K562 (cell line): ENCODE measurements around the gene FBXO33.

Experiments used
- ASH1L ChIP-seq: fragments of 450-650 bp; IDR thresholded peaks from 2 replicates; pipeline ENCODE4 v1.6.1; 2018; ENCODE audit warnings: borderline replicate concordance, mild to moderate bottlenecking, low read depth; ENCODE audit not compliant: partially characterized antibody
- GATAD2B ChIP-seq: fragments of 450-650 bp; IDR thresholded peaks from 2 replicates; pipeline ENCODE4 v1.6.1; 2017; ENCODE audit warnings: mild to moderate bottlenecking, borderline replicate concordance
- SMARCA5 ChIP-seq: fragments of 450-650 bp; IDR thresholded peaks from 2 replicates; pipeline ENCODE4 v1.6.1; 2016
- SP1 ChIP-seq: sonication (generic); formaldehyde crosslinking; IDR thresholded peaks from 2 replicates; pipeline ENCODE4 v1.8.1; 2022; ENCODE audit warnings: mild to moderate bottlenecking, missing genetic modification reagents
- ZBTB26 ChIP-seq: fragments of 450-650 bp; formaldehyde crosslinking; IDR thresholded peaks from 2 replicates; pipeline ENCODE4 v1.4.0; 2022; ENCODE audit warnings: missing genetic modification characterization
- ZNF143 ChIP-seq: sonication (generic); formaldehyde crosslinking; IDR thresholded peaks from 2 replicates; pipeline ENCODE4 v1.9.0; 2022; ENCODE audit warnings: mild to moderate bottlenecking, missing genetic modification reagents
- ZNF398 ChIP-seq: fragments of 250-450 bp; sonication (Bioruptor Pico); IDR thresholded peaks from 2 replicates; pipeline ENCODE4 v1.8.0; 2021; ENCODE audit warnings: moderate library complexity, mild to moderate bottlenecking, inconsistent platforms
- ZNF512 ChIP-seq: IDR thresholded peaks from 2 replicates; pipeline ENCODE4 v1.6.1; 2016; ENCODE audit warnings: missing genetic modification characterization, missing compliant biosample characterization
- TF ChIP-seq, protein P1 (sequence below): fragments of 250-450 bp; sonication (Bioruptor Pico); IDR thresholded peaks from 2 replicates; pipeline ENCODE4 v1.8.0; 2022; ENCODE audit warnings: moderate library complexity, mild to moderate bottlenecking, inconsistent platforms

- TF ChIP-seq, protein P1, sequence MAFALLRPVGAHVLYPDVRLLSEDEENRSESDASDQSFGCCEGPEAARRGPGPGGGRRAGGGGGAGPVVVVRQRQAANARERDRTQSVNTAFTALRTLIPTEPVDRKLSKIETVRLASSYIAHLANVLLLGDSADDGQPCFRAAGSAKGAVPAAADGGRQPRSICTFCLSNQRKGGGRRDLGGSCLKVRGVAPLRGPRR (CRISPR knock-in tag) = no peak
- TF ChIP-seq ZNF512 (tag) (no peak), ZBTB26 (CRISPR knock-in tag) (no peak), ASH1L (no peak), ZNF143 (no peak), GATAD2B (no peak), ZNF398 (CRISPR knock-in tag) (no peak), SMARCA5 (no peak), SP1 (CRISPR knock-in tag) (no peak)
Observed at GRCh38 chr14:39381366-39381765, 50.9 kb downstream of the FBXO33 start.
